HCT116 (cell line): ENCODE measurements around the gene MAP3K21. TPM values are rescaled to one million over a fixed set of nuclear protein-coding genes. Genes with fewer than 3 reads are reported as not detected.

Experiments used
- ATAC-seq: fragments of 200-7000 bp; cut with Tn5 transposase; 2 replicates; pipeline ENCODE4 v1.9.1; 2020; ENCODE audit warnings: mild to moderate bottlenecking, moderate library complexity
- BruUV-seq: library from RNA; stranded (reverse); fragments of 400-500 nt; replicated peaks from 2 replicates; lab custom pipeline; 2021; lab: Mats Ljungman, UMichigan
- CTCF ChIA-PET: fragments of 300-600 bp; sonication (Branson Sonifier 250); formaldehyde crosslinking; loops from one replicate; lab custom pipeline; 2021; ENCODE audit warnings: antibody characterized with exemption; lab: Charles Lee
- POLR2A ChIA-PET: fragments of 300-600, 350-600 bp; sonication (Branson Sonifier 250); formaldehyde crosslinking; loops from one replicate; lab custom pipeline; 2021; ENCODE audit warnings: antibody characterized with exemption; lab: Charles Lee
- RAD21 ChIA-PET, 2 experiments: fragments of 300-600 bp; sonication (Branson Sonifier 250); formaldehyde crosslinking; loops; one replicate each; lab custom pipeline; 2023; ENCODE audit warnings: low total read pairs in 2 of 2; ENCODE audit not compliant: uncharacterized antibody in 2 of 2, unreplicated experiment in 2 of 2, low non-redundant PET in 1 of 2; lab: Charles Lee
- DNase-seq: peaks from one replicate; pipeline ENCODE4 v3.0.0-alpha.2; 2010; ENCODE audit warnings: low read depth, low spot score
- H2AFZ ChIP-seq: fragments of 200-600 bp; shearing (Covaris generic), sonication (generic); 2 replicates; pipeline ENCODE4 v1.6.1; 2017; ENCODE audit warnings: low read depth, mixed run types, mixed read lengths, antibody characterized with exemption, low read length; ENCODE audit not compliant: poor library complexity, severe bottlenecking
- H3K27ac ChIP-seq: 2 replicates; pipeline ENCODE4 v1.5.1; 2012; ENCODE audit warnings: low read depth, low read length
- H3K27me3 ChIP-seq: fragments of 200-600 bp; sonication (generic); 2 replicates; pipeline ENCODE4 v1.6.1; 2016; ENCODE audit warnings: mixed run types, low read length, mixed read lengths; ENCODE audit not compliant: insufficient read depth
- H3K36me3 ChIP-seq, 2 experiments: fragments of 200-500 bp in 1 of 2; fragments of 200-600 bp in 1 of 2; sonication (Bioruptor generic) in 1 of 2; sonication (generic) in 1 of 2; 2 replicates each; pipeline versions ENCODE4 v1.5.1 to v1.6.1; 2014 to 2016; ENCODE audit warnings: low read length in 2 of 2, inconsistent platforms in 1 of 2, mixed read lengths in 1 of 2, mixed run types in 1 of 2; ENCODE audit not compliant: insufficient read depth in 2 of 2, control insufficient read depth in 1 of 2
- H3K4me1 ChIP-seq, 2 experiments: fragments of 200-600 bp in 1 of 2; sonication (generic) in 1 of 2; 2 replicates each; pipeline versions ENCODE4 v1.5.1 to v1.6.1; 2012 to 2017; ENCODE audit warnings: low read length in 2 of 2, inconsistent platforms in 1 of 2, mild to moderate bottlenecking in 1 of 2, mixed read lengths in 1 of 2, mixed run types in 1 of 2, moderate library complexity in 1 of 2; ENCODE audit not compliant: insufficient read depth in 2 of 2, control insufficient read depth in 1 of 2
- H3K4me2 ChIP-seq: fragments of 200-600 bp; sonication (generic); 2 replicates; pipeline ENCODE4 v1.6.1; 2017; ENCODE audit warnings: mixed run types, low read length, mixed read lengths
- H3K4me3 ChIP-seq, 2 experiments: fragments of 200-600 bp in 1 of 2; sonication (generic) in 1 of 2; replicated peaks in 1 of 2; 2 replicates each; pipeline ENCODE4 v1.5.1; 2011 to 2016; ENCODE audit warnings: low read length in 2 of 2, control low read depth in 1 of 2, low read depth in 1 of 2, mild to moderate bottlenecking in 1 of 2, mixed read lengths in 1 of 2, mixed run types in 1 of 2
- H3K79me2 ChIP-seq: fragments of 200-600 bp; sonication (generic); 2 replicates; pipeline ENCODE4 v1.6.1; 2017; ENCODE audit warnings: mild to moderate bottlenecking, mixed run types, low read length, moderate library complexity, mixed read lengths; ENCODE audit not compliant: insufficient read depth
- H3K9ac ChIP-seq: fragments of 200-600 bp; sonication (generic); 2 replicates; pipeline ENCODE4 v1.6.1; 2016; ENCODE audit warnings: low read length, mixed read lengths
- H3K9me2 ChIP-seq: fragments of 200-600 bp; sonication (generic), shearing (Covaris generic); 2 replicates; pipeline ENCODE4 v1.6.1; 2017; ENCODE audit warnings: mixed run types, mild to moderate bottlenecking, moderate library complexity; ENCODE audit not compliant: insufficient read depth
- H3K9me3 ChIP-seq, 2 experiments: fragments of 200-500 bp in 1 of 2; fragments of 200-600 bp in 1 of 2; sonication (Bioruptor generic) in 1 of 2; sonication (generic) in 1 of 2; 2 replicates each; pipeline ENCODE4 v1.6.1; 2014 to 2017; ENCODE audit warnings: low read length in 2 of 2, mixed read lengths in 2 of 2, inconsistent platforms in 1 of 2, low read depth in 1 of 2, mild to moderate bottlenecking in 1 of 2, mixed run types in 1 of 2, moderate library complexity in 1 of 2; ENCODE audit not compliant: control insufficient read depth in 1 of 2, insufficient read depth in 1 of 2
- H4K20me1 ChIP-seq: fragments of 200-600 bp; sonication (generic), shearing (Covaris generic); 2 replicates; pipeline ENCODE4 v1.6.1; 2017; ENCODE audit warnings: mixed run types, mild to moderate bottlenecking, moderate library complexity; ENCODE audit not compliant: insufficient read depth
- CBX3 ChIP-seq: IDR thresholded peaks from 2 replicates; pipeline ENCODE4 v1.6.1; 2012; ENCODE audit warnings: low read depth
- CEBPB ChIP-seq: IDR thresholded peaks from 2 replicates; pipeline ENCODE4 v1.6.1; 2012; ENCODE audit warnings: low read depth
- CTCF ChIP-seq, 3 experiments: fragments of 200-600 bp in 1 of 3; sonication (generic) in 1 of 3; IDR thresholded peaks in 2 of 3; conservative IDR thresholded peaks in 1 of 3; 2 replicates each; pipeline ENCODE4 v1.5.1; 2012 to 2017; ENCODE audit warnings: low read depth in 2 of 3, low read length in 2 of 3, antibody characterized with exemption in 1 of 3, borderline replicate concordance in 1 of 3, control low read depth in 1 of 3, mild to moderate bottlenecking in 1 of 3, mixed read lengths in 1 of 3, mixed run types in 1 of 3, moderate library complexity in 1 of 3; ENCODE audit not compliant: insufficient read depth in 1 of 3
- EGR1 ChIP-seq: IDR thresholded peaks from 2 replicates; pipeline ENCODE4 v1.6.1; 2012; ENCODE audit warnings: low read depth
- EZH2phosphoT487 ChIP-seq: fragments of 200-600 bp; IDR thresholded peaks from 2 replicates; pipeline ENCODE4 v1.6.1; 2018; ENCODE audit warnings: antibody characterized with exemption, borderline replicate concordance
- FOSL1 ChIP-seq: IDR thresholded peaks from 2 replicates; pipeline ENCODE4 v1.6.1; 2012; ENCODE audit warnings: low read depth
- JUND ChIP-seq: IDR thresholded peaks from 2 replicates; pipeline ENCODE4 v1.6.1; 2012
- MAX ChIP-seq: IDR thresholded peaks from 2 replicates; pipeline ENCODE4 v1.6.1; 2012
- POLR2A ChIP-seq: IDR thresholded peaks from 2 replicates; pipeline ENCODE4 v1.7.0; 2011; ENCODE audit warnings: borderline replicate concordance; ENCODE audit not compliant: insufficient read depth, insufficient read length; ENCODE audit errors: extremely low read depth
- RAD21 ChIP-seq: IDR thresholded peaks from 2 replicates; pipeline ENCODE4 v1.6.1; 2012; ENCODE audit warnings: low read depth, mild to moderate bottlenecking
- SIN3A ChIP-seq: IDR thresholded peaks from 2 replicates; pipeline ENCODE4 v1.6.1; 2012; ENCODE audit warnings: low read depth
- ZBTB33 ChIP-seq: IDR thresholded peaks from 2 replicates; pipeline ENCODE4 v1.6.1; 2011; ENCODE audit warnings: mild to moderate bottlenecking, low read length, moderate library complexity; ENCODE audit not compliant: insufficient replicate concordance; ENCODE audit errors: extremely low read depth
- ZFX ChIP-seq: fragments of 450-650 bp; IDR thresholded peaks from 2 replicates; pipeline ENCODE4 v1.6.1; 2017
- intact Hi-C: fragments of 100-400 bp; cut with micrococcal nuclease; formaldehyde crosslinking; loops from 2 replicates; pipeline ENCODE4 v1.10.0; 2022
- total RNA-seq: library from RNA; stranded (reverse); gene quantifications from one replicate; pipeline ENCODE4 v1.2.1, GENCODE V29; 2021; ENCODE audit not compliant: unreplicated experiment

The MAP3K21 gene
- total RNA-seq, 1 experiment from 2014 or later, result 19.1 TPM

- RAD21 ChIA-PET, result no interaction called here
- Histone ChIP-seq H3K9me3 (no peaks in the 10 kb centered on the region), H3K9ac (no peak overlapping the region), H3K27me3 (no peaks in the 10 kb centered on the region), H4K20me1 (no peaks in the 10 kb centered on the region), H2AFZ (no peak overlapping the region), H3K9me2 (no peaks in the 10 kb centered on the region), H3K4me3 (no peak overlapping the region)
- BruUV-seq, result no TSS peak
- TF ChIP-seq CBX3, result no peak
- no peak for TF ChIP-seq CEBPB
- TF ChIP-seq, all 23 proteins: peak for 0
- Histone ChIP-seq H3K79me2 (no peaks in the 10 kb centered on the region), H3K4me1 (no peaks in the 10 kb centered on the region), H3K27ac (no peak overlapping the region), H3K36me3 (peaks cover 3 to 6% of the 10 kb centered on the region in 2 experiments; a peak in 2 of 4 replicates), H3K4me2 (no peak overlapping the region)
- no peak for DNase-seq
- ATAC-seq, result no peak
- POLR2A ChIA-PET, result no interaction called here
- CTCF ChIA-PET, result no interaction called here
- intact Hi-C loops, result no loop called here
Measured at GRCh38 chr1:233379869-233380438, 52.4 kb downstream of the MAP3K21 start.

DNA sequence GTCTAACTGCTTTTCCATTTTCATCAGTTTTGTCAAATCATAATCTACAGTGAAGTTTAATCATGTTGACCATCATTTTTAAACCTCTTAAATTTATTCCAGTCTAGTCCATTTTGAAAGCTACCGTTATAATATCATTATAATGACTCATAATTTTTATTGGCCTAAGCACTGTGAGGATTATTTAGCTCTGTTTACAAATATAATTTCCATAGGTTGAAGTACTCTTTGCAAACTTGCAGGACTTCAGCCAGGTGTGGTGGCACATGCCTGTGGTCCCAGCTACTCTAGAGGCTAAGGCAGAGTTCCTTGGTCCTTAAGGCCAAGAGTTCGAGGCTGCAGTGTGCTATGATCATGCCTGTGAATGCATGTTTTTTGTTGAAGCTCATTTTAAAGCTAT lies 54.3 kb downstream of the MAP3K21 start:
- Histone ChIP-seq H3K36me3 (peaks cover 3 to 6% of the 10 kb centered on the region in 2 experiments; a peak in 2 of 4 replicates), H3K4me2 (no peak overlapping the region), H2AFZ (no peak overlapping the region), H3K4me1 (no peaks in the 10 kb centered on the region), H4K20me1 (no peaks in the 10 kb centered on the region), H3K9me3 (no peaks in the 10 kb centered on the region), H3K27me3 (no peaks in the 10 kb centered on the region), H3K27ac (no peak overlapping the region), H3K79me2 (no peaks in the 10 kb centered on the region), H3K9ac (no peak overlapping the region), H3K4me3 (no peak overlapping the region), H3K9me2 (no peaks in the 10 kb centered on the region)
- DNase-seq, result no peak
- CTCF ChIA-PET, result no interaction called here
- POLR2A ChIA-PET, result no interaction called here
- BruUV-seq, result no TSS peak
- RAD21 ChIA-PET, result no interaction called here
- no peak for ATAC-seq
- intact Hi-C loops, result no loop called here
- no peak for TF ChIP-seq CTCF (IDR thresholded peaks at IDR 0.05 in 2 of 3, conservative IDR thresholded peaks at IDR 0.05 in 1 of 3; ENCODE audit: borderline replicate concordance in 1 of 3, insufficient read depth in 1 of 3, low read depth in 2 of 3, low read length in 2 of 3)
- TF ChIP-seq EZH2phosphoT487, result no peak
- TF ChIP-seq JUND, result no peak
- no peak for TF ChIP-seq SIN3A
- no peak for TF ChIP-seq ZBTB33
- TF ChIP-seq EGR1, result no peak
- TF ChIP-seq RAD21, result no peak
- no peak for TF ChIP-seq CEBPB
- TF ChIP-seq ZFX, result no peak
- no peak for TF ChIP-seq MAX
- no peak for TF ChIP-seq CBX3
- TF ChIP-seq FOSL1, result no peak
- TF ChIP-seq POLR2A, result no peak
